K562 (cell line): ENCODE results near the gene FADS1. TPM values are rescaled to one million over a fixed set of nuclear protein-coding genes. Genes with fewer than 3 reads are reported as not detected.

Experiments
- BHLHE40 ChIP-seq: IDR thresholded peaks from 2 replicates; pipeline ENCODE4 v1.6.1; 2011; ENCODE audit warnings: low read length, improper control_type of control experiment
- E2F3 ChIP-seq: fragments of 250-450 bp; sonication (Bioruptor Pico); IDR thresholded peaks from 2 replicates; pipeline ENCODE4 v1.4.0; 2020; ENCODE audit warnings: mild to moderate bottlenecking
- E2F5 ChIP-seq: sonication (generic); formaldehyde crosslinking; IDR thresholded peaks from 2 replicates; pipeline ENCODE4 v1.8.0; 2022; ENCODE audit warnings: mild to moderate bottlenecking, missing genetic modification reagents
- EGR1 ChIP-seq: fragments of 450-650 bp; conservative IDR thresholded peaks from 2 replicates; pipeline ENCODE4 v1.6.1; 2017; ENCODE audit warnings: mild to moderate bottlenecking
- ELF4 ChIP-seq: fragments of 450-650 bp; formaldehyde crosslinking; IDR thresholded peaks from 2 replicates; pipeline ENCODE4 v1.4.0; 2022; ENCODE audit warnings: missing genetic modification characterization
- GABPA ChIP-seq: fragments of 200-800 bp; sonication (Bioruptor generic); conservative IDR thresholded peaks from 2 replicates; pipeline ENCODE4 v1.6.1; 2016; ENCODE audit warnings: low read depth, missing genetic modification characterization, missing compliant biosample characterization
- HDAC8 ChIP-seq: fragments of 450-650 bp; IDR thresholded peaks from 2 replicates; pipeline ENCODE4 v1.6.1; 2016; ENCODE audit warnings: mild to moderate bottlenecking, missing genetic modification characterization, moderate library complexity, missing compliant biosample characterization
- KAT7 ChIP-seq: sonication (generic); formaldehyde crosslinking; IDR thresholded peaks from 2 replicates; pipeline ENCODE4 v1.8.0; 2022; ENCODE audit warnings: missing genetic modification reagents, mild to moderate bottlenecking, borderline replicate concordance
- KLF13 ChIP-seq: fragments of 450-650 bp; IDR thresholded peaks from 2 replicates; pipeline ENCODE4 v1.6.1; 2016; ENCODE audit warnings: missing genetic modification characterization, low read depth, mild to moderate bottlenecking, missing compliant biosample characterization, moderate library complexity, borderline replicate concordance
- NFE2 ChIP-seq: IDR thresholded peaks from 2 replicates; pipeline ENCODE4 v1.6.1; 2014; ENCODE audit warnings: antibody characterized with exemption, low read depth
- RFX1 ChIP-seq: fragments of 450-650 bp; IDR thresholded peaks from 2 replicates; pipeline ENCODE4 v1.6.1; 2016; ENCODE audit warnings: mild to moderate bottlenecking, moderate library complexity
- RHOXF2B ChIP-seq: fragments of 250-450 bp; sonication (Bioruptor Pico); conservative IDR thresholded peaks from 2 replicates; pipeline ENCODE4 v1.5.1; 2021
- SAP30 ChIP-seq: fragments of 200-600 bp; sonication (generic); IDR thresholded peaks from 2 replicates; pipeline ENCODE4 v1.6.1; 2012; ENCODE audit warnings: borderline replicate concordance, low read depth, mild to moderate bottlenecking, moderate library complexity, low read length, control low read depth, inconsistent platforms; ENCODE audit not compliant: insufficient read depth, poor library complexity, severe bottlenecking
- SREBF1 ChIP-seq: fragments of 150-350 bp; IDR thresholded peaks from 2 replicates; pipeline ENCODE4 v1.6.1; 2014; ENCODE audit warnings: antibody characterized with exemption, low read depth, low read length, borderline replicate concordance
- UBTF ChIP-seq, 2 experiments: IDR thresholded peaks; 2 replicates each; pipeline ENCODE4 v1.6.1; 2012; ENCODE audit warnings: improper control_type of control experiment in 2 of 2, low read depth in 2 of 2, low read length in 2 of 2, borderline replicate concordance in 1 of 2
- ZNF134 ChIP-seq: fragments of 250-450 bp; sonication (Bioruptor Pico); conservative IDR thresholded peaks from 2 replicates; pipeline ENCODE4 v1.4.0; 2020
- ZNF398 ChIP-seq: fragments of 250-450 bp; sonication (Bioruptor Pico); IDR thresholded peaks from 2 replicates; pipeline ENCODE4 v1.8.0; 2021; ENCODE audit warnings: moderate library complexity, mild to moderate bottlenecking, inconsistent platforms
- ZNF518B ChIP-seq: fragments of 250-450 bp; sonication (Bioruptor Pico); IDR thresholded peaks from 2 replicates; pipeline ENCODE4 v1.5.0; 2021; ENCODE audit warnings: mild to moderate bottlenecking, moderate library complexity
- polyA plus RNA-seq, 8 experiments: library from polyadenylated mRNA; depleted of rRNA in 4 of 8; stranded (reverse) in 5 of 8; unstranded in 3 of 8; fragments of >200 nt; fragmentation: Nextera tagmentation in 2 of 8; fragmentation: Illumina TruSeq in 1 of 8; extraction: Ambion mirVana in 2 of 8; extraction: Trizol in 1 of 8; gene quantifications; 2 replicates each; pipeline versions ENCODE4 v1.2.1 to v1.2.3, GENCODE V29; 2011 to 2014; ENCODE audit warnings: inconsistent platforms in 1 of 8, missing spikeins in 1 of 8
- total RNA-seq, 7 experiments: library from RNA; depleted of rRNA in 6 of 7; stranded (reverse); fragments of >200 nt in 6 of 7; fragmentation: Illumina TruSeq in 2 of 7; extraction: Trizol in 2 of 7; gene quantifications; 2 replicates each; pipeline versions ENCODE4 v1.2.1 to v1.2.3, GENCODE V29; 2011 to 2021; ENCODE audit warnings: low replicate concordance in 1 of 7

Gene FADS1
- total and polyA plus RNA-seq, 9 of the 15 experiments (the other 6 are each of a cell fraction or from before 2014, with no cell fraction given) = 110 to 864 (median 364) TPM

- TF ChIP-seq E2F5 (CRISPR knock-in tag) (peak; percentile 92), KAT7 (CRISPR knock-in tag) (peak; percentile 94), KLF13 (tag) (peak; percentile 43; the same call in 1 of the 2 replicates), HDAC8 (tag) (0 out of 2 replicates have a peak, but pooled peaks have one; percentile 28), UBTF (IDR thresholded peaks at IDR 0.05; ENCODE audit: borderline replicate concordance in 1 of 2, low read depth in 2 of 2, low read length in 2 of 2) (0 out of 4 replicates have a peak, but pooled peaks of 1 of the 2 experiments have one; percentile 63), RFX1 (peak; percentile 67; the same call in 1 of the 2 replicates), ZNF134 (CRISPR knock-in tag) (no peak; the same call in 1 of the 2 replicates), SAP30 (peak; percentile 89), GABPA (tag) (peak; percentile 99), ZNF398 (no peak), RHOXF2B (0 out of 2 replicates have a peak, but pooled peaks have one; percentile 16), ZNF518B (no peak), SREBF1 (peak; percentile 87), E2F3 (CRISPR knock-in tag) (peak; percentile 98), ELF4 (CRISPR knock-in tag) (peak; percentile 87), EGR1 (0 out of 2 replicates have a peak, but pooled peaks have one; percentile 55), BHLHE40 (peak; percentile 94), NFE2 (no peak)
These were observed 24.3 kb downstream of the FADS1 start, which contains the start of the genes FEN1 and TMEM258 (continued) for GRCh38 chr11:61792310-61793082.
